GM12874 (cell line): ENCODE data around the gene TMEM91.

Experiments used
- TF ChIP-seq, protein P1 (sequence below): IDR thresholded peaks from 2 replicates; pipeline ENCODE4 v1.5.1; 2011; ENCODE audit warnings: low read depth, mild to moderate bottlenecking, control low read depth, low read length, moderate library complexity; ENCODE audit not compliant: insufficient read depth

The TMEM91 gene

GRCh38 chr19:41402010-41402409, 25.7 kb downstream of the TMEM91 start:
- TF ChIP-seq, protein P1, sequence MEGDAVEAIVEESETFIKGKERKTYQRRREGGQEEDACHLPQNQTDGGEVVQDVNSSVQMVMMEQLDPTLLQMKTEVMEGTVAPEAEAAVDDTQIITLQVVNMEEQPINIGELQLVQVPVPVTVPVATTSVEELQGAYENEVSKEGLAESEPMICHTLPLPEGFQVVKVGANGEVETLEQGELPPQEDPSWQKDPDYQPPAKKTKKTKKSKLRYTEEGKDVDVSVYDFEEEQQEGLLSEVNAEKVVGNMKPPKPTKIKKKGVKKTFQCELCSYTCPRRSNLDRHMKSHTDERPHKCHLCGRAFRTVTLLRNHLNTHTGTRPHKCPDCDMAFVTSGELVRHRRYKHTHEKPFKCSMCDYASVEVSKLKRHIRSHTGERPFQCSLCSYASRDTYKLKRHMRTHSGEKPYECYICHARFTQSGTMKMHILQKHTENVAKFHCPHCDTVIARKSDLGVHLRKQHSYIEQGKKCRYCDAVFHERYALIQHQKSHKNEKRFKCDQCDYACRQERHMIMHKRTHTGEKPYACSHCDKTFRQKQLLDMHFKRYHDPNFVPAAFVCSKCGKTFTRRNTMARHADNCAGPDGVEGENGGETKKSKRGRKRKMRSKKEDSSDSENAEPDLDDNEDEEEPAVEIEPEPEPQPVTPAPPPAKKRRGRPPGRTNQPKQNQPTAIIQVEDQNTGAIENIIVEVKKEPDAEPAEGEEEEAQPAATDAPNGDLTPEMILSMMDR: no peak

DNA sequence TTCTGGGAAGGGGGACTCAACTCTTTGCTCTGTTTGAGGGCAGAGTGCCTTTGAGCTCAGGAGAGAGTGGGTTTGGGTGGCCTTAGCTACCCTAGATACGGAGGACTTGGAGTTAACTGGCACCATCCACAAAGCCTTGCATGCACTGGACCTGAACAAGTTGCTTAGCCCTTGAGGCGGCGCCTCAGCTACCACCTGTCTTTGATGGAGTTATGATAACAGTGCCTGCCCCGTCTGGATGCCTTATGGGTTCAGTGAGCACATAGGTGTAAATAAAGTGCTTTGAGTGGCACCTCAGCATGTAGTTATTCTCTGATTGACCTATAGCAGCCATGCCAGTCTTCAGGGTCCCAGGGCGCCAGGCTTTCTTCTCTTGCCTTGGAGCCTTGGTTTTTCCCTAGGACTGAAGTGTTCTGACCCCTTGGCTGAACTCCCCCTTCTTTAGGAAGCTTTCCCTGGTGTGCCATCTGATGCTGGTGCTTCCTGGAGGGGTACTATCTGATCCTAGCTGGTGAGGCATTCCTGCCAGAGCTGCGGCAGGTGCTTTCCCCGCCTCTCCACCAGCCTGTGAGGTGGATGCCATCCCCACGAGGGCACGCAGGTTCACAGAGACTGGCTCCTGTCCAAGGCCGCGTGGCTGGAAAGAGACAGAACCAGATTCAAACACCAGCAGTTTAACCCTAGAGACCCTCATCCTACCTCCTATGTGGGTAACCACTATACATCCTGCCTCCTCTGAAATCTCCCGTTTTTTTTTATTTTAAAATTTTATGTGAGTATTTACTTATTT, 27.0 kb downstream of the TMEM91 start:
- TF ChIP-seq, protein P1: no peak

DNA sequence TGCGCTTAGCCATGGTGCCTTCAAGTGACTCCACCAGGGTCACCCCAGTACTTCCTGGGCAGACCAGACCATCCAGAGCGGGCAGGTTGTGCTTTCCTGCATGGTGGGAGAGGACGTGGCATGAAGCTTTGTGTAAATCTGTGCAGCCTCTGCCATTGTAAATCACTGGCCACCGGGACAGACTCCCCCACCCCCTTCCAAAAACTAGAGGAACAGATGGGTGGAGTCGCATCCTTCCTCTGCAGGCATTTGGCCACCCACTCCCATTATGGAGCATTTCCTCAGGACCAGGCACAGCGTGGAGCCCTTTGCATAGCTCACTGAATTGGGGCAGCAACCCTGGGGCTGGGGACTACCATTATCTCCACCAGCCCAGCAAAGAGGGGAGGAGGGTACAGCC, 29.4 kb downstream of the TMEM91 start:
- TF ChIP-seq, protein P1: no peak

DNA sequence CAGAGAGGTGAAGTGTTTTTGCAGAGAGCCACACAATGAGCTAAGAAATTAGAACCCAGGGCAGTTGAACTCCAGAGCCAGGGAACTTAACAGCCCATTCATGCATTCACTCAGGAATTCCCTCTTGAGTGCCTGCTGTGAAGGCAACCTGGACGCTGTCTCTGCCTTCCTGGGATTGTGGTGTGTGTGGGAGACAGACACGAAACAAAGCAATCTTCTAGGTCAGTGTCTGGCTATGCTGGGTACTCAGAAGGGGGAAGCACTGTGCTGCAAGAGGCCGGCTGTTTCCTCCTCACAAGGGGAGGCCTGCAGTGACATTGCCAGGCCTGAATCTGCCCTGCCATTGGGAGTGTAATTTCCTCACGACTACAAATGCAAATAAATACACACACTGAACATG, 30.9 kb downstream of the TMEM91 start:
- TF ChIP-seq, protein P1: no peak

- TF ChIP-seq, protein P1: 0 out of 2 replicates have a peak, but pooled peaks have one; percentile 8
Measured at GRCh38 chr19:41408256-41408655, 31.9 kb downstream of the TMEM91 start.

- TF ChIP-seq, protein P1: no peak
Measured at GRCh38 chr19:41409288-41409687, 33.0 kb downstream of the TMEM91 start.

- TF ChIP-seq, protein P1: no peak
Measured at GRCh38 chr19:41410336-41411054, 34.2 kb downstream of the TMEM91 start.
